H1 (cell line): Measurements from ENCODE around the gene DCDC2C. TPM values are rescaled to one million over a fixed set of nuclear protein-coding genes. Genes with fewer than 3 reads are reported as not detected.

Experiments used
- CTCF ChIA-PET: fragments of 300-600 bp; sonication (Branson Sonifier 250); formaldehyde crosslinking; loops from one replicate; lab custom pipeline; 2021; ENCODE audit not compliant: partially characterized antibody; lab: Charles Lee
- POLR2A ChIA-PET: fragments of 300-600 bp; sonication (Branson Sonifier 250); formaldehyde crosslinking; loops from one replicate; lab custom pipeline; 2021; ENCODE audit warnings: inconsistent platforms; ENCODE audit not compliant: partially characterized antibody; lab: Charles Lee
- DNase-seq, 2 experiments: peaks; one replicate each; pipeline versions ENCODE4 v3.0.0 to v3.0.0-alpha.2; 2010 to 2022; ENCODE audit warnings: low spot score in 2 of 2, low read depth in 1 of 2, mixed read lengths in 1 of 2
- FAIRE-seq: peaks from 2 replicates; lab custom pipeline; 2011; peaks lifted over from hg19 to GRCh38; lab: Jason Lieb, UNC
- H2AFZ ChIP-seq: 2 replicates; pipeline ENCODE4 v1.8.1; 2012; ENCODE audit warnings: low read length, inconsistent platforms
- H2AK5ac ChIP-seq: 2 replicates; pipeline ENCODE4 v1.6.1; 2013; ENCODE audit warnings: low read depth, low read length
- H2BK120ac ChIP-seq: replicated peaks from 2 replicates; pipeline ENCODE3; 2013; ENCODE audit warnings: low read depth, low read length, inconsistent platforms
- H2BK12ac ChIP-seq: 2 replicates; pipeline ENCODE4 v1.6.1; 2013; ENCODE audit warnings: low read depth, low read length
- H2BK15ac ChIP-seq: 2 replicates; pipeline ENCODE4 v1.6.1; 2013; ENCODE audit warnings: low read length
- H2BK20ac ChIP-seq: 2 replicates; pipeline ENCODE4 v1.6.1; 2013; ENCODE audit warnings: low read length
- H2BK5ac ChIP-seq: 2 replicates; pipeline ENCODE4 v1.6.1; 2013; ENCODE audit warnings: low read depth, low read length
- H3K14ac ChIP-seq: 2 replicates; pipeline ENCODE4 v1.6.1; 2013; ENCODE audit warnings: inconsistent platforms; ENCODE audit not compliant: insufficient read length
- H3K18ac ChIP-seq: 2 replicates; pipeline ENCODE4 v1.6.1; 2013; ENCODE audit warnings: low read length; ENCODE audit errors: extremely low read depth
- H3K23ac ChIP-seq: 2 replicates; pipeline ENCODE4 v1.6.1; 2013; ENCODE audit warnings: inconsistent platforms; ENCODE audit not compliant: insufficient read length
- H3K23me2 ChIP-seq: 2 replicates; pipeline ENCODE4 v1.6.1; 2013; ENCODE audit warnings: low read depth, low read length
- H3K27ac ChIP-seq: 2 replicates; pipeline ENCODE4 v1.6.1; 2011; ENCODE audit warnings: low read depth, low read length, inconsistent platforms
- H3K27me3 ChIP-seq, 4 experiments: replicated peaks in 1 of 4; 1 replicate in 1 of 4; 2 replicates in 3 of 4; pipeline versions ENCODE4 v1.6.1 to v1.8.1; 2011 to 2013; ENCODE audit warnings: low read length in 3 of 4, mild to moderate bottlenecking in 3 of 4, inconsistent platforms in 2 of 4, mixed read lengths in 2 of 4, moderate library complexity in 1 of 4; ENCODE audit not compliant: control insufficient read depth in 3 of 4, insufficient read depth in 3 of 4; ENCODE audit errors: extremely low read depth in 1 of 4
- H3K36me3 ChIP-seq, 4 experiments: 2 replicates each; pipeline versions ENCODE4 v1.6.1 to v1.8.1; 2011 to 2013; ENCODE audit warnings: mild to moderate bottlenecking in 4 of 4, low read length in 3 of 4, moderate library complexity in 2 of 4, control low read depth in 1 of 4, inconsistent platforms in 1 of 4; ENCODE audit not compliant: insufficient read depth in 4 of 4, control insufficient read depth in 2 of 4
- H3K4ac ChIP-seq: replicated peaks from 2 replicates; pipeline ENCODE3; 2013; ENCODE audit warnings: low read length, low read depth, mixed read lengths, inconsistent platforms; ENCODE audit not compliant: insufficient read length
- H3K4me1 ChIP-seq, 4 experiments: replicated peaks in 1 of 4; 1 replicate in 1 of 4; 2 replicates in 3 of 4; pipeline versions ENCODE4 v1.6.1 to v1.8.1; 2011 to 2013; ENCODE audit warnings: low read length in 3 of 4, inconsistent platforms in 2 of 4, mixed read lengths in 1 of 4; ENCODE audit not compliant: insufficient read depth in 4 of 4, control insufficient read depth in 3 of 4
- H3K4me2 ChIP-seq, 2 experiments: 2 replicates each; pipeline versions ENCODE4 v1.6.1 to v1.8.1; 2011 to 2013; ENCODE audit warnings: low read depth in 2 of 2, low read length in 2 of 2, control low read depth in 1 of 2, inconsistent platforms in 1 of 2, mild to moderate bottlenecking in 1 of 2; ENCODE audit not compliant: insufficient read depth in 1 of 2
- H3K4me3 ChIP-seq, 4 experiments: fragments of 200-600, 300-600 bp in 1 of 4; sonication (generic), shearing (Covaris generic), sonication (Bioruptor Twin) in 1 of 4; 2 replicates each; pipeline versions ENCODE4 v1.5.1 to v1.8.1; 2011 to 2016; ENCODE audit warnings: low read length in 4 of 4, low read depth in 3 of 4, control low read depth in 2 of 4, inconsistent platforms in 2 of 4, mild to moderate bottlenecking in 2 of 4, mixed read lengths in 1 of 4, moderate library complexity in 1 of 4; ENCODE audit not compliant: insufficient read depth in 2 of 4; ENCODE audit errors: extremely low read depth in 1 of 4
- H3K56ac ChIP-seq: replicated peaks from 2 replicates; pipeline ENCODE3; 2013; ENCODE audit warnings: low read depth, mild to moderate bottlenecking, mixed read lengths, low read length, inconsistent platforms; ENCODE audit not compliant: insufficient read length
- H3K79me1 ChIP-seq: 2 replicates; pipeline ENCODE4 v1.6.1; 2013; ENCODE audit warnings: low read depth, low read length, control low read depth
- H3K79me2 ChIP-seq, 2 experiments: 2 replicates each; pipeline versions ENCODE4 v1.6.1 to v1.8.1; 2012 to 2013; ENCODE audit warnings: low read length in 2 of 2, mild to moderate bottlenecking in 2 of 2, inconsistent platforms in 1 of 2; ENCODE audit not compliant: insufficient read depth in 2 of 2, control insufficient read depth in 1 of 2
- H3K9ac ChIP-seq, 4 experiments: replicated peaks in 1 of 4; 1 replicate in 1 of 4; 2 replicates in 3 of 4; pipeline versions ENCODE4 v1.6.1 to v1.8.1; 2011 to 2013; ENCODE audit warnings: low read depth in 3 of 4, low read length in 3 of 4, control low read depth in 2 of 4, mild to moderate bottlenecking in 2 of 4, moderate library complexity in 2 of 4, inconsistent platforms in 1 of 4; ENCODE audit errors: extremely low read depth in 1 of 4
- H3K9me3 ChIP-seq, 2 experiments: 2 replicates each; pipeline versions ENCODE4 v1.6.1 to v1.8.1; 2012 to 2013; ENCODE audit warnings: mild to moderate bottlenecking in 2 of 2, moderate library complexity in 2 of 2, control low read depth in 1 of 2, inconsistent platforms in 1 of 2, low read depth in 1 of 2, low read length in 1 of 2, mixed read lengths in 1 of 2; ENCODE audit not compliant: insufficient read depth in 2 of 2
- H4K20me1 ChIP-seq, 2 experiments: replicated peaks in 1 of 2; 2 replicates each; pipeline versions ENCODE3 to v1.8.1; 2011 to 2013; ENCODE audit warnings: inconsistent platforms in 2 of 2, low read length in 2 of 2, mild to moderate bottlenecking in 1 of 2; ENCODE audit not compliant: insufficient read depth in 2 of 2, control insufficient read depth in 1 of 2
- H4K5ac ChIP-seq: 2 replicates; pipeline ENCODE4 v1.6.1; 2013; ENCODE audit warnings: low read length, low read depth, mixed read lengths, inconsistent platforms; ENCODE audit not compliant: insufficient read length
- H4K8ac ChIP-seq: 2 replicates; pipeline ENCODE4 v1.8.0; 2013; ENCODE audit warnings: mild to moderate bottlenecking, moderate library complexity, low read length, inconsistent platforms; ENCODE audit not compliant: insufficient read depth; ENCODE audit errors: extremely low read depth
- H4K91ac ChIP-seq: replicated peaks from 2 replicates; pipeline ENCODE3; 2013; ENCODE audit warnings: low read length, mixed read lengths, inconsistent platforms; ENCODE audit not compliant: insufficient read length
- BACH1 ChIP-seq: IDR thresholded peaks from 2 replicates; pipeline ENCODE4 v1.6.1; 2012; ENCODE audit warnings: low read length, improper control_type of control experiment
- CHD1 ChIP-seq: IDR thresholded peaks from 2 replicates; pipeline ENCODE4 v1.6.1; 2012; ENCODE audit warnings: low read depth, low read length, improper control_type of control experiment
- CTBP2 ChIP-seq: IDR thresholded peaks from 2 replicates; pipeline ENCODE4 v1.7.0; 2011; ENCODE audit warnings: borderline replicate concordance, mild to moderate bottlenecking, moderate library complexity, mixed read lengths, low read length; ENCODE audit not compliant: insufficient read depth, insufficient read length
- E2F6 ChIP-seq: IDR thresholded peaks from 2 replicates; pipeline ENCODE4 v1.6.1; 2012; ENCODE audit warnings: inconsistent platforms
- JUND ChIP-seq: IDR thresholded peaks from 2 replicates; pipeline ENCODE4 v1.6.1; 2011; ENCODE audit warnings: mild to moderate bottlenecking, improper control_type of control experiment, low read length
- KDM1A ChIP-seq: fragments of 200-600, 300-600 bp; sonication (generic); IDR thresholded peaks from 2 replicates; pipeline ENCODE4 v1.7.1; 2016; ENCODE audit warnings: mild to moderate bottlenecking, low read length, borderline replicate concordance
- KDM5A ChIP-seq: fragments of 200-600 bp; IDR thresholded peaks from 2 replicates; pipeline ENCODE4 v1.7.1; 2012; ENCODE audit warnings: mild to moderate bottlenecking, low read length, inconsistent platforms, mixed read lengths
- RBBP5 ChIP-seq: IDR thresholded peaks from 2 replicates; pipeline ENCODE4 v1.7.1; 2012; ENCODE audit warnings: low read depth, mild to moderate bottlenecking, inconsistent platforms, low read length, moderate library complexity, borderline replicate concordance
- RFX5 ChIP-seq: IDR thresholded peaks from 2 replicates; pipeline ENCODE4 v1.6.1; 2011; ENCODE audit warnings: low read depth, low read length, improper control_type of control experiment, borderline replicate concordance
- SIN3A ChIP-seq, 2 experiments: IDR thresholded peaks in 1 of 2; conservative IDR thresholded peaks in 1 of 2; 2 replicates each; pipeline ENCODE4 v1.6.1; 2011 to 2012; ENCODE audit warnings: low read length in 2 of 2, improper control_type of control experiment in 1 of 2, low read depth in 1 of 2, mild to moderate bottlenecking in 1 of 2
- SIRT6 ChIP-seq: IDR thresholded peaks from one replicate; pipeline ENCODE4 v1.7.1; 2012; ENCODE audit warnings: low read length, inconsistent platforms
- TAF7 ChIP-seq: optimal IDR thresholded peaks from 2 replicates; pipeline ENCODE3; 2011; ENCODE audit warnings: low read depth, mild to moderate bottlenecking, inconsistent platforms, low read length, moderate library complexity, borderline replicate concordance
- TEAD4 ChIP-seq: IDR thresholded peaks from 2 replicates; pipeline ENCODE4 v1.6.1; 2012; ENCODE audit warnings: low read depth, low read length, inconsistent platforms, mixed read lengths
- YY1 ChIP-seq: IDR thresholded peaks from 2 replicates; pipeline ENCODE4 v1.6.1; 2011; ENCODE audit warnings: low read depth, mild to moderate bottlenecking, low read length
- ZNF274 ChIP-seq: IDR thresholded peaks from 2 replicates; pipeline ENCODE4 v1.7.0; 2012; ENCODE audit warnings: low read length, borderline replicate concordance; ENCODE audit errors: extremely low read depth
- polyA plus RNA-seq, 7 experiments: library from polyadenylated mRNA; depleted of rRNA in 3 of 7; stranded (reverse) in 5 of 7; unstranded in 2 of 7; fragments of >200 nt in 5 of 7; fragments of 200-250 nt in 2 of 7; gene quantifications; 1 replicate in 5 of 7; 2 replicates in 1 of 7; 4 replicates in 1 of 7; pipeline versions ENCODE4 v1.2.1 to v1.2.3, GENCODE V29; 2011 to 2013; ENCODE audit warnings: missing spikeins in 2 of 7, mixed read lengths in 2 of 7
- total RNA-seq: library from RNA; stranded (reverse); fragmentation: NEBNext Ultra II Directional; extraction: Animal tissue kit (Norgen Biotek cat#: 25700); gene quantifications from 2 replicates; pipeline ENCODE4 v1.2.1, GENCODE V29; 2021

Gene DCDC2C
- total and polyA plus RNA-seq, 2 of the 8 experiments (the other 6 are each of a cell fraction or from before 2014, with no cell fraction given) = 0.50 TPM; not detected in 1

- H3K4ac ChIP-seq = no peak overlapping the region
- ChIA-PET CTCF (no interaction called here), POLR2A (no interaction called here)
- H2BK5ac ChIP-seq = no peak overlapping the region
- H3K36me3 ChIP-seq = no peaks in the 10 kb centered on the region
- H2BK20ac ChIP-seq = no peak overlapping the region
- H3K4me2 ChIP-seq = no peak overlapping the region
- H2BK15ac ChIP-seq = no peak overlapping the region
- H4K8ac ChIP-seq = no peak overlapping the region
- H2BK12ac ChIP-seq = no peak overlapping the region
- FAIRE-seq (no peak), DNase-seq (no peak)
- H3K23me2 ChIP-seq = no peaks in the 10 kb centered on the region
- H4K5ac ChIP-seq = no peak overlapping the region
- H3K79me2 ChIP-seq = no peaks in the 10 kb centered on the region
- no peaks in the 10 kb centered on the region for H3K79me1 ChIP-seq
- no peaks in the 10 kb centered on the region for H3K27me3 ChIP-seq
- H3K56ac ChIP-seq = no peak overlapping the region
- no peak overlapping the region for H2BK120ac ChIP-seq
- TF ChIP-seq BACH1 (no peak), SIRT6 (no peak), RBBP5 (no peak), JUND (no peak), CHD1 (no peak), KDM5A (no peak), TEAD4 (no peak), TAF7 (no peak), CTBP2 (no peak), YY1 (no peak), SIN3A (conservative IDR thresholded peaks at IDR 0.05 in 1 of 2, IDR thresholded peaks at IDR 0.05 in 1 of 2; ENCODE audit: low read depth in 1 of 2, low read length in 2 of 2) (no peak), RFX5 (no peak), ZNF274 (no peak), E2F6 (no peak), KDM1A (no peak)
- H3K23ac ChIP-seq = no peak overlapping the region
- no peaks in the 10 kb centered on the region for H4K20me1 ChIP-seq
- no peak overlapping the region for H3K9ac ChIP-seq
- no peak overlapping the region for H3K4me3 ChIP-seq
- peaks cover 0 to 8% (median 4%) of the 10 kb centered on the region in 4 experiments; a peak in 4 of 7 replicates for H3K4me1 ChIP-seq
- H3K9me3 ChIP-seq = no peaks in the 10 kb centered on the region; a peak in 1 of 4 replicates
- no peak overlapping the region for H3K18ac ChIP-seq
- H3K14ac ChIP-seq = no peak overlapping the region
- no peak overlapping the region for H3K27ac ChIP-seq
- no peak overlapping the region for H2AK5ac ChIP-seq
- no peak overlapping the region for H4K91ac ChIP-seq
- H2AFZ ChIP-seq = no peak overlapping the region
Observed at GRCh38 chr2:3787768-3788167, 84.4 kb downstream of the DCDC2C start.
